ENCODE data around the gene TTLL3. TPM values are rescaled to one million over a fixed set of nuclear protein-coding genes. Genes with fewer than 3 reads are reported as not detected.

Gene TTLL3
- total and polyA plus RNA-seq, 2 of the 13 experiments (the other 11 are each of a cell fraction or from before 2014, with no cell fraction given): 9.5 to 51.2 TPM

DNA sequence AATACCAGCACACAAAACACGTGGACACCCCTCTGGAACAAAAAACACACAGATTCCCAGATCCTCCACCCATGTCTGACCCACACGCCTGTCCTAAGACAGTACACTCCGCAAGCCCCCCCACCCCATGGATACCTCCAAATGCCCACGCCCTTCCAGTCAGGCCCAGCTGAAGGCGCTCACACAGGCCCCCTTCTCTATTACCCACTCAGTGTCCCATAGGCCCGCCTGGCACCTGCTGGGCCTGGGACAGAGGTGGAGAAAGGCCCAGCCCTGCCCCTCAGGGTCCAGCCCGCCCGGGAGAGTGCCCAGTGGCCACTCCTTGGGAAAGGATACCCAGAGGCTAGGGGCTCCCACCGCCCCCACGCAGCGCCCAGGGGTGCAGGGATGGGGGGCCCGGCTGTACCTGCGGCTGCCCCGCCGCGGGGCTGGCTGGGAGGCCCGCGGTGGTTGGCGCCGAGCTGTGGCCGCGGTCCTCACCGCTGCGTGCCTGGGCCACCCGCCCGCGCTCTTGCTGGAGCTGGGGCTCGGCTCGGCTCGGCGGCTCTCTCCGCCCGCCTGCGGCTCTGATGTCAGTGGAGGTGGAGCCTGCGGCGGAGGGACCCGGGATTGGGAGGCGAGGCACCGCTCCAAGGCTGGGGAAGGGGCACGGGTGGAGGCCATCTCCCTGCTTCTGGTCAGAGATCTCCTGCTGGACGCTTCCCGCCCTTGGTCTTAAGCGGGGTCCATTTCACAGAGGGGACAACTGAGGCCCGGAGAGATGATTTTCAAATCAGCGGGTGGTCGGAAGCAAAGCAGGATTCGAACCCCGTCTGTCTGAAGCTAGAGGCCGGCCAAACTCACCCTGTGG, 40.4 kb upstream of the TTLL3 start, which contains the start of gene CAMK1 (continued):
- TF ChIP-seq, protein P1, sequence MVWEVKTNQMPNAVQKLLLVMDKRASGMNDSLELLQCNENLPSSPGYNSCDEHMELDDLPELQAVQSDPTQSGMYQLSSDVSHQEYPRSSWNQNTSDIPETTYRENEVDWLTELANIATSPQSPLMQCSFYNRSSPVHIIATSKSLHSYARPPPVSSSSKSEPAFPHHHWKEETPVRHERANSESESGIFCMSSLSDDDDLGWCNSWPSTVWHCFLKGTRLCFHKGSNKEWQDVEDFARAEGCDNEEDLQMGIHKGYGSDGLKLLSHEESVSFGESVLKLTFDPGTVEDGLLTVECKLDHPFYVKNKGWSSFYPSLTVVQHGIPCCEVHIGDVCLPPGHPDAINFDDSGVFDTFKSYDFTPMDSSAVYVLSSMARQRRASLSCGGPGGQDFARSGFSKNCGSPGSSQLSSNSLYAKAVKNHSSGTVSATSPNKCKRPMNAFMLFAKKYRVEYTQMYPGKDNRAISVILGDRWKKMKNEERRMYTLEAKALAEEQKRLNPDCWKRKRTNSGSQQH (CRISPR knock-in tag; IDR thresholded peaks at IDR 0.05; ENCODE audit: low read depth): no peak
- TF ChIP-seq RAD21 (CRISPR knock-in tag; IDR thresholded peaks at IDR 0.05): 0 out of 2 replicates have a peak, but pooled peaks have one; percentile 12
- TF ChIP-seq, protein P2, sequence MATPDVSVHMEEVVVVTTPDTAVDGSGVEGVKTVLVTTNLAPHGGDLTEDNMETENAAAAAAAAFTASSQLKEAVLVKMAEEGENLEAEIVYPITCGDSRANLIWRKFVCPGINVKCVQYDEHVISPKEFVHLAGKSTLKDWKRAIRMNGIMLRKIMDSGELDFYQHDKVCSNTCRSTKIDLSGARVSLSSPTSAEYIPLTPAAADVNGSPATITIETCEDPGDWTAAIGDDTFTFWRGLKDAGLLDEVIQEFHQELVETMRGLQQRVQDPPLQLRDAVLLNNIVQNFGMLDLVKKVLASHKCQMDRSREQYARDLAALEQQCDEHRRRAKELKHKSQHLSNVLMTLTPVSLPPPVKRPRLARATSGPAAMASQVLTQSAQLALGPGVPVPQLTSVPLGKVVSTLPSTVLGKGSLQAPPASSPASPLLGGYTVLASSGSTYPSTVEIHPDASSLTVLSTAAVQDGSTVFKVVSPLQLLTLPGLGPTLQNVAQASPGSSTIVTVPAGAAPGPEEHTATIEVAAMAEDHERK (CRISPR knock-in tag; IDR thresholded peaks at IDR 0.05; ENCODE audit: low read depth): no peak
- TF ChIP-seq CREM (IDR thresholded peaks at IDR 0.05): no peak
- TF ChIP-seq CREM (CRISPR knock-in tag; IDR thresholded peaks at IDR 0.05): no peak
- TF ChIP-seq MEIS1 (CRISPR knock-in tag; IDR thresholded peaks at IDR 0.05; ENCODE audit: borderline replicate concordance): no peak
- TF ChIP-seq, protein P3, sequence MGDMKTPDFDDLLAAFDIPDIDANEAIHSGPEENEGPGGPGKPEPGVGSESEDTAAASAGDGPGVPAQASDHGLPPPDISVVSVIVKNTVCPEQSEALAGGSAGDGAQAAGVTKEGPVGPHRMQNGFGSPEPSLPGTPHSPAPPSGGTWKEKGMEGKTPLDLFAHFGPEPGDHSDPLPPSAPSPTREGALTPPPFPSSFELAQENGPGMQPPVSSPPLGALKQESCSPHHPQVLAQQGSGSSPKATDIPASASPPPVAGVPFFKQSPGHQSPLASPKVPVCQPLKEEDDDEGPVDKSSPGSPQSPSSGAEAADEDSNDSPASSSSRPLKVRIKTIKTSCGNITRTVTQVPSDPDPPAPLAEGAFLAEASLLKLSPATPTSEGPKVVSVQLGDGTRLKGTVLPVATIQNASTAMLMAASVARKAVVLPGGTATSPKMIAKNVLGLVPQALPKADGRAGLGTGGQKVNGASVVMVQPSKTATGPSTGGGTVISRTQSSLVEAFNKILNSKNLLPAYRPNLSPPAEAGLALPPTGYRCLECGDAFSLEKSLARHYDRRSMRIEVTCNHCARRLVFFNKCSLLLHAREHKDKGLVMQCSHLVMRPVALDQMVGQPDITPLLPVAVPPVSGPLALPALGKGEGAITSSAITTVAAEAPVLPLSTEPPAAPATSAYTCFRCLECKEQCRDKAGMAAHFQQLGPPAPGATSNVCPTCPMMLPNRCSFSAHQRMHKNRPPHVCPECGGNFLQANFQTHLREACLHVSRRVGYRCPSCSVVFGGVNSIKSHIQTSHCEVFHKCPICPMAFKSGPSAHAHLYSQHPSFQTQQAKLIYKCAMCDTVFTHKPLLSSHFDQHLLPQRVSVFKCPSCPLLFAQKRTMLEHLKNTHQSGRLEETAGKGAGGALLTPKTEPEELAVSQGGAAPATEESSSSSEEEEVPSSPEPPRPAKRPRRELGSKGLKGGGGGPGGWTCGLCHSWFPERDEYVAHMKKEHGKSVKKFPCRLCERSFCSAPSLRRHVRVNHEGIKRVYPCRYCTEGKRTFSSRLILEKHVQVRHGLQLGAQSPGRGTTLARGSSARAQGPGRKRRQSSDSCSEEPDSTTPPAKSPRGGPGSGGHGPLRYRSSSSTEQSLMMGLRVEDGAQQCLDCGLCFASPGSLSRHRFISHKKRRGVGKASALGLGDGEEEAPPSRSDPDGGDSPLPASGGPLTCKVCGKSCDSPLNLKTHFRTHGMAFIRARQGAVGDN (CRISPR knock-in tag; IDR thresholded peaks at IDR 0.05): peak; percentile 80
- TF ChIP-seq ZNF605 (CRISPR knock-in tag; IDR thresholded peaks at IDR 0.05): no peak
- no peak for TF ChIP-seq ZNF780A (CRISPR knock-in tag; IDR thresholded peaks at IDR 0.05)
- TF ChIP-seq, protein P4, sequence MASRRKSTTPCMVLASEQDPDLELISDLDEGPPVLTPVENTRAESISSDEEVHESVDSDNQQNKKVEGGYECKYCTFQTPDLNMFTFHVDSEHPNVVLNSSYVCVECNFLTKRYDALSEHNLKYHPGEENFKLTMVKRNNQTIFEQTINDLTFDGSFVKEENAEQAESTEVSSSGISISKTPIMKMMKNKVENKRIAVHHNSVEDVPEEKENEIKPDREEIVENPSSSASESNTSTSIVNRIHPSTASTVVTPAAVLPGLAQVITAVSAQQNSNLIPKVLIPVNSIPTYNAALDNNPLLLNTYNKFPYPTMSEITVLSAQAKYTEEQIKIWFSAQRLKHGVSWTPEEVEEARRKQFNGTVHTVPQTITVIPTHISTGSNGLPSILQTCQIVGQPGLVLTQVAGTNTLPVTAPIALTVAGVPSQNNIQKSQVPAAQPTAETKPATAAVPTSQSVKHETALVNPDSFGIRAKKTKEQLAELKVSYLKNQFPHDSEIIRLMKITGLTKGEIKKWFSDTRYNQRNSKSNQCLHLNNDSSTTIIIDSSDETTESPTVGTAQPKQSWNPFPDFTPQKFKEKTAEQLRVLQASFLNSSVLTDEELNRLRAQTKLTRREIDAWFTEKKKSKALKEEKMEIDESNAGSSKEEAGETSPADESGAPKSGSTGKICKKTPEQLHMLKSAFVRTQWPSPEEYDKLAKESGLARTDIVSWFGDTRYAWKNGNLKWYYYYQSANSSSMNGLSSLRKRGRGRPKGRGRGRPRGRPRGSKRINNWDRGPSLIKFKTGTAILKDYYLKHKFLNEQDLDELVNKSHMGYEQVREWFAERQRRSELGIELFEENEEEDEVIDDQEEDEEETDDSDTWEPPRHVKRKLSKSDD (CRISPR knock-in tag; IDR thresholded peaks at IDR 0.05; ENCODE audit: low read depth): no peak
- TF ChIP-seq TBX3 (IDR thresholded peaks at IDR 0.05; ENCODE audit: borderline replicate concordance): no peak
- no peak for TF ChIP-seq ZNF674 (CRISPR knock-in tag; IDR thresholded peaks at IDR 0.05; ENCODE audit: low read depth)
- TF ChIP-seq, protein P5, sequence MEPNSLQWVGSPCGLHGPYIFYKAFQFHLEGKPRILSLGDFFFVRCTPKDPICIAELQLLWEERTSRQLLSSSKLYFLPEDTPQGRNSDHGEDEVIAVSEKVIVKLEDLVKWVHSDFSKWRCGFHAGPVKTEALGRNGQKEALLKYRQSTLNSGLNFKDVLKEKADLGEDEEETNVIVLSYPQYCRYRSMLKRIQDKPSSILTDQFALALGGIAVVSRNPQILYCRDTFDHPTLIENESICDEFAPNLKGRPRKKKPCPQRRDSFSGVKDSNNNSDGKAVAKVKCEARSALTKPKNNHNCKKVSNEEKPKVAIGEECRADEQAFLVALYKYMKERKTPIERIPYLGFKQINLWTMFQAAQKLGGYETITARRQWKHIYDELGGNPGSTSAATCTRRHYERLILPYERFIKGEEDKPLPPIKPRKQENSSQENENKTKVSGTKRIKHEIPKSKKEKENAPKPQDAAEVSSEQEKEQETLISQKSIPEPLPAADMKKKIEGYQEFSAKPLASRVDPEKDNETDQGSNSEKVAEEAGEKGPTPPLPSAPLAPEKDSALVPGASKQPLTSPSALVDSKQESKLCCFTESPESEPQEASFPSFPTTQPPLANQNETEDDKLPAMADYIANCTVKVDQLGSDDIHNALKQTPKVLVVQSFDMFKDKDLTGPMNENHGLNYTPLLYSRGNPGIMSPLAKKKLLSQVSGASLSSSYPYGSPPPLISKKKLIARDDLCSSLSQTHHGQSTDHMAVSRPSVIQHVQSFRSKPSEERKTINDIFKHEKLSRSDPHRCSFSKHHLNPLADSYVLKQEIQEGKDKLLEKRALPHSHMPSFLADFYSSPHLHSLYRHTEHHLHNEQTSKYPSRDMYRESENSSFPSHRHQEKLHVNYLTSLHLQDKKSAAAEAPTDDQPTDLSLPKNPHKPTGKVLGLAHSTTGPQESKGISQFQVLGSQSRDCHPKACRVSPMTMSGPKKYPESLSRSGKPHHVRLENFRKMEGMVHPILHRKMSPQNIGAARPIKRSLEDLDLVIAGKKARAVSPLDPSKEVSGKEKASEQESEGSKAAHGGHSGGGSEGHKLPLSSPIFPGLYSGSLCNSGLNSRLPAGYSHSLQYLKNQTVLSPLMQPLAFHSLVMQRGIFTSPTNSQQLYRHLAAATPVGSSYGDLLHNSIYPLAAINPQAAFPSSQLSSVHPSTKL (CRISPR knock-in tag; IDR thresholded peaks at IDR 0.05): no peak
- no peak for TF ChIP-seq GTF2F1 (IDR thresholded peaks at IDR 0.05; ENCODE audit: low read length)
- no peak for TF ChIP-seq ZNF3 (CRISPR knock-in tag; IDR thresholded peaks at IDR 0.05)

All from HepG2 (cell line).